ENCODE measurements around the gene PRKCA. TPM values are rescaled to one million over a fixed set of nuclear protein-coding genes. Genes with fewer than 3 reads are reported as not detected.

PRKCA gene
- total RNA-seq, 3 donors from 2014 or later: 42.3 to 77.7 (median 56.3) TPM

DNA sequence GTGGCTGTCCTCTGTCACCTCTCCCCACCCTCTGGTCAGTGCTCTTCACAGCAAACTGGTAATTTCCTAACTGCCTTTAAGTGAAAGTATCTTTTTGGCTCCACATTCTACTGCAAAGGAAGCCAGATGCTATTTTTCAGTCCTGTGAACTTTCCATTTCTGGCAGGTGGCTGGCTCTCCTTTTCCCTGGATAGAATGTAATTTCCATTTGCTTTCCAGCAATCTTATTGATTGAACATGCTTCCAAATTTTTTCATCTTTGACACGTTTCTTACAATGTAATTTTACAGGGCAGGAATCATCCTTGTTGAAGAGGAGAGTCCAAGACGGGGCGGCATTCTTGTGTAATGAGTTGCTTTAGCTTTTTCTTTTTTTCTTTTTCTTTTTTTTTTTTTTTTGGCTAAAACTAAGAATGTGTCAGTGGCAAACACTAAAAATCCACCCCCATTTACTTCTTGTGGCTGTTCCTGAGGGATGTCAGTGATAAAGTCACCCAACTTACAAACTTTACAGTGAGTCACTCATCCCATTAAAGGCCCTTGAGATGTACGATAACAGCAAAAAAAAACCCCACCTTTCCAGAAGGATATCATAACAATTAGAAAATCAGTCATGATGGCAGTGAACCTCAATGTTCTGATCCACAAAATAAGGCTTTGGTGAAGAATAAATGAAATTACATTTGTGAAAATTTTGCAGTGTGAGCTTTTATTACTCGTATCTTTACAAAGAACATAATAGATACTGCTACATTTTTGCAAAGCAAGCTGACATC lies 29.4 kb upstream of the PRKCA start:
- intact Hi-C loops (cut with DNase I, micrococcal nuclease): no loop called here
- H3K9me3 ChIP-seq: no peaks in the 10 kb centered on the region
- H3K4me3 ChIP-seq: no peak overlapping the region
- no peaks in the 10 kb centered on the region for H3K4me1 ChIP-seq (ENCODE audit: low read depth)
- DNase-seq (no peak), ATAC-seq (no peak)
- TF ChIP-seq, protein P1, sequence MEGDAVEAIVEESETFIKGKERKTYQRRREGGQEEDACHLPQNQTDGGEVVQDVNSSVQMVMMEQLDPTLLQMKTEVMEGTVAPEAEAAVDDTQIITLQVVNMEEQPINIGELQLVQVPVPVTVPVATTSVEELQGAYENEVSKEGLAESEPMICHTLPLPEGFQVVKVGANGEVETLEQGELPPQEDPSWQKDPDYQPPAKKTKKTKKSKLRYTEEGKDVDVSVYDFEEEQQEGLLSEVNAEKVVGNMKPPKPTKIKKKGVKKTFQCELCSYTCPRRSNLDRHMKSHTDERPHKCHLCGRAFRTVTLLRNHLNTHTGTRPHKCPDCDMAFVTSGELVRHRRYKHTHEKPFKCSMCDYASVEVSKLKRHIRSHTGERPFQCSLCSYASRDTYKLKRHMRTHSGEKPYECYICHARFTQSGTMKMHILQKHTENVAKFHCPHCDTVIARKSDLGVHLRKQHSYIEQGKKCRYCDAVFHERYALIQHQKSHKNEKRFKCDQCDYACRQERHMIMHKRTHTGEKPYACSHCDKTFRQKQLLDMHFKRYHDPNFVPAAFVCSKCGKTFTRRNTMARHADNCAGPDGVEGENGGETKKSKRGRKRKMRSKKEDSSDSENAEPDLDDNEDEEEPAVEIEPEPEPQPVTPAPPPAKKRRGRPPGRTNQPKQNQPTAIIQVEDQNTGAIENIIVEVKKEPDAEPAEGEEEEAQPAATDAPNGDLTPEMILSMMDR (IDR thresholded peaks at IDR 0.05): no peak
- H3K36me3 ChIP-seq (ENCODE audit: low read depth): no peaks in the 10 kb centered on the region

DNA sequence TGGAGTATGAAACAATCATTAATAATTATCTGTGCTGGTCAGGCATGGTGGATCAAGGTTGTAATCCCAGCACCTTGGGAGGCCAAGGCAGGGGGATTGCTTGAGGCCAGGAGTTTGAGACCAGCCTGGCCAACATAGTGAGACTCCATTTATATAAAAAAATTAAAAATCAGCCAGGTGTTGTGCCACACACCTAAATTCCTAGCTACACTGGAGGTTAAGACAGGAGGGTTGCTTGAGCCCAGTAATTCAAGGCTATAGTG lies 28.9 kb upstream of the PRKCA start:
- ATAC-seq (no peak), DNase-seq (no peak)
- no peak overlapping the region for H3K4me3 ChIP-seq
- no peaks in the 10 kb centered on the region for H3K9me3 ChIP-seq
- no peaks in the 10 kb centered on the region for H3K4me1 ChIP-seq (ENCODE audit: low read depth)
- TF ChIP-seq, protein P1 (IDR thresholded peaks at IDR 0.05): no peak
- intact Hi-C loops (cut with DNase I, micrococcal nuclease): no loop called here
- H3K36me3 ChIP-seq (ENCODE audit: low read depth): no peaks in the 10 kb centered on the region

GRCh38 chr17:66275651-66276050 lies 26.8 kb upstream of the PRKCA start:
- no peaks in the 10 kb centered on the region for H3K9me3 ChIP-seq
- no peaks in the 10 kb centered on the region for H3K4me1 ChIP-seq (ENCODE audit: low read depth)
- H3K4me3 ChIP-seq: no peak overlapping the region
- ATAC-seq: peak; percentile 95
- no peaks in the 10 kb centered on the region for H3K36me3 ChIP-seq (ENCODE audit: low read depth)
- TF ChIP-seq, protein P1 (IDR thresholded peaks at IDR 0.05): no peak
- intact Hi-C loops (cut with DNase I, micrococcal nuclease): no loop called here
- DNase-seq: no peak

DNA sequence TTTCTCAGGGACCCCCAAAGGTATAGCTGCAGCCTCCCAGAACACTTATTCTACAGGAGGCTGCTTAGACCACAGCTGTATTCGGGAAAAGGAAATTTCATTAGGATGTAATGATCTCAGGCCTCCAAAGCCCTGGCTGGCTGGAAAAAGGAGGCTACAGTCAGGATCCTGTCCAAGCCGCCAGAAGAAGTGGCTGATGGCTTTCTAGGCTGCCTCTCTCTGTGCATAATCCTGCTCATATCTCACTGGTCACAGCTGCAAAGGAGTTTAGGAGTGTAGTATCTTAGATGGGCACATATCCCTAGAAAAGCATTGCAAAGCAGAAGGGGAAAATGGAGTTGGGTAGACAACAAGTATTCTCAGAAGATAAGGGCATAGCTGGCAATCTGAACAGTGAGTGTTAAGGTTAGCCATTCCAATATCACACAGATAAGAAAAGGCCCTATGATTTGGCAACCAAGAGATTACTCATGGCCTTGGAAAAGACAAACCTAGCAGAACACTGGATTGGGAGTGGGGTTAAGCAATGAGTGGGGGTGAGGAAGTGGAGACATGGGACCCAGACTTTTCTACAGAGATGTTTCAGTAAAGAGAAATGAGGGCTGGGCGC lies 26.0 kb upstream of the PRKCA start:
- no peak for DNase-seq
- TF ChIP-seq, protein P1 (IDR thresholded peaks at IDR 0.05): no peak
- Histone ChIP-seq H3K36me3 (ENCODE audit: low read depth) (no peaks in the 10 kb centered on the region), H3K9me3 (no peaks in the 10 kb centered on the region), H3K4me3 (no peak overlapping the region), H3K4me1 (ENCODE audit: low read depth) (no peaks in the 10 kb centered on the region)
- intact Hi-C loops (cut with DNase I, micrococcal nuclease): no loop called here
- no peak for ATAC-seq

GRCh38 chr17:66277191-66277590 lies 25.2 kb upstream of the PRKCA start:
- Histone ChIP-seq H3K36me3 (ENCODE audit: low read depth) (no peaks in the 10 kb centered on the region), H3K4me1 (ENCODE audit: low read depth) (no peaks in the 10 kb centered on the region), H3K9me3 (no peaks in the 10 kb centered on the region), H3K4me3 (no peak overlapping the region)
- ATAC-seq: no peak
- no peak for DNase-seq
- intact Hi-C loops (cut with DNase I, micrococcal nuclease): no loop called here
- TF ChIP-seq, protein P1 (IDR thresholded peaks at IDR 0.05): no peak
